ENCODE measurements around the gene HTR7.

Gene HTR7

DNA sequence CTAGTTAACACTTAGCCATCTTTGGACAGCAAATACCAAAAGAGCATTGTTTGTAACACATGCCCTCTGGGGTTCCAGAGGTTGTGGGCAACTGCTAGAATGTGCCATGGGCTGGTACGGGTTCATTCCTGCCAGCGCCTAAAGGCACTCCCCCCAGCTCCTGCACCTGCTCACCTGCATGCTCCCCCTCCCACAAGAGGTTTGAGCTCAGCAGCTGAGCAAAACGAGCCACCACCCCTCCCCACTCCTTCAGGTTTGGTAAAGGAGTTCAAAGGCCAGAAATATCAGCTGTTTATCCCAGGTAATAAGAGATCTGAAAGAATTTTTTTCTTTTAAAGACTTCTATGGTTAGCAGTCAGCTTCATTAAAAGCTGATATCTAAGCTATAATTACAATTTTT, 53.5 kb downstream of the HTR7 start:
- no peak for DNase-seq (ENCODE audit: low read depth)

DNA sequence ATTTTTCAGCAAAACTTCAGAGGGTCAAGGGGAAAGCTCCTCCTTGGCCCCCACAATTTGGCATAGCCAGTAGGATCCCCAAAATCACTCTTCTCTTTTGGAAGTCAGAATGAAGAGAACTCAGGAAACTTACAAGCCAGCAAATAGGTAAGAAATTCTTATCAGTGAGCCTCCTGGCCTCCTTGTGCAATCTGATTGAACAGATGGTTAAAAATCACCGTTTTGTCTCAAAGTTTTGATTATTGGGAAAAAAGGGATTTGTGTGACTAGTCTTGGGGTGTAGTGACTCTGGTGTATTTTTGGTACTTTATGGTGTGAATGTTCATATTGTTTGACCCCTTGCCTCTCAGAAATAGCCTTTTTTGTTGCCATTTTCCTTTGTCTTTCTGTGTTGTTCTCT, 56.2 kb downstream of the HTR7 start:
- no peak for DNase-seq (ENCODE audit: low read depth)

DNA sequence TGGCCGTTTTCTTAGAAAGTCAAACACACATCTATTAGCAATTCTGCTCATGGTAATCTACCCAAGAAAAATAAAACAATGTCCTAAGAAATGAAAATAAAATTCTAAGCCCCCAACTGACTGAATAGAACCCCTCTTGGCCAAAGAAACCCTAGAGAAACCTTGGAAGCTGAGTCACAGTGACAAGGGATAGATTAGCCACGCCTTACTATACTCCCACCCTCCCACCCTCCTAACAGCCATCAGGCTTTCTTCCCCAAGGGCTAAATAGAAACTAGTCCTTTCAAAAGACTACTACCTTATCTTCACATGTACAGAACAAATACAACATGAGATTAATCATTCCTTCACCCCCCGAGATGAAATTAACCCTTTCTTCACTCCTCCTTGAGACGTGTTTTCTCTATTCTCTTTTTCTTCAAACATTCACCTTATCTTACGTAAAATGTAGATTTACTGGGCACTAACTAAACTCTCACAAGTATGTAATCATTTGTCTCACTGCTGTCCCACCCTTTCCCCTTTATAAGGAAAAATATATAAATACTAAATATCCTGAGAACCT, 57.5 kb downstream of the HTR7 start:
- no peak for DNase-seq (ENCODE audit: low read depth)

DNA sequence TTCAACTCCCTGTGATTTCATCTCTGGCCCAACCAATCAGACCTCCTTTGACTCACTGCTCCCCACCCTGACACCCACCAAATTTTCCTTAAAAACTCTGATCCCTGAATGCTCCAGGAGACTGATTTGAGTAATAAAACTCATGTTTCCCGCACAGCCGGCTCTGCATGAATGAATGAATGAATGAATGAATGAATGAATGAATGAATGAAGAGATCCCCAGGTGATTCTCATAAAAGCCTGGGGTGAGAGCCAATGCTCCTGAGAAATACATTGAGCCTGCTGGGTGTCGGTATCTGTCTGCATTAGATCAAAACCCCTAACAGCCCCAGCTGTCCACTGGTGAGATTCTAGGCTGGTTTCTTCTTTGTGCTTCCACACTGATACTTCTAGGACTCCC, 58.7 kb downstream of the HTR7 start:
- no peak for DNase-seq (ENCODE audit: low read depth)

DNA sequence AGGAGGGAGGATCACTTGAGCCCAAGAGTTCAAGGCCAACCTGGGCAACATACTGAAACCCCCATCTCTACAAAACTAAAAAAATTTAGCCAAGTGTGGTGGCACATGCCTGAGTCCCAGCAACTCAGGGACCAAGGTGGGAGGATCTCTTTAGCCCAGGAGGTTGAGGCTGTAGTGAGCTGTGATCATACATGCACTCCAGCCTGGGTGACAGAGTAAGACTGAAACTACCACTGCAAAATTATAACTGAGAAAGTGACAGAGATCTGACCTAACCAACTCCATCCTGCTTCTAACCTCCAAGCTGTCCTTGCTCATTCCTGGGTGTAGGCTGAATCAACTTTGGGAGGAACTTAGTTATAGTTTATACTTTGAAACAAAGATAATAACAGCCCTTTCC, 59.4 kb downstream of the HTR7 start:
- no peak for DNase-seq (ENCODE audit: low read depth)

DNA sequence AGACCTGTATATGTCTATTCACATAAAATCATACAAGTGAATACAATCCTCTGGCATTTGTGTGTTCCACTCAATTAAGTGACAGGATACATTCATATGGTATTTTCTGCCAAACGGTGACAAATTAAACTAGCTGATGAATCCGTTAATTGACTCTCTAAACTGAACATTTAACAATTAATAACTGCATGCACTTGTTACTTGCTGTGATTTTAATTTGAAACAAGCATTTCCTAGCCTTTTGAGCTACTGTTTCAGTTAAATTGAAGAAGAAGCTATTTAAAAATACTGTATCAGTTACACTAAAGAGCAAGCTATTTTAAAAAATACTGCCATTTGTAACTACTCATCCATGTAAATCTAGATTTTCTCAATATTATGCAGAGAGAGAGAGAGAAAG, 67.4 kb downstream of the HTR7 start:
- DNase-seq (ENCODE audit: low read depth), result no peak

DNA sequence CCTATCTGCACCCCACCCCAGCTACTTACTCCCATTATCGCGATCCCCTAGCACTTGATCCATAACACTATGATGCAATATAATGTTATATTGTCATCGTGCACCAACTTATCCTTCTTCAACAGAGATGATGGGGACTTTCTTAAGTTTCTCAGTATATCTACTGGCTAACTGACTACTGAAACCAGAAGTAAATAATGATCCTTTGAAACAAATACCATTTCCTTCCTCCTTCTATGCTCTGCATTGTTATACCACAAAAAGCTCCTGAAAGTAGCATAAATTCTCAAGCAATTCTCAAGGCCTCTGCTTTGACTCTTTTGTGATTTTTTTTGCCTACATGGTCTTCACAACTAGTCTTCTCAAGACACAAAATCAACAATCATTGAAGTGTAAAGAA, 68.9 kb downstream of the HTR7 start:
- no peak for DNase-seq (ENCODE audit: low read depth)

DNA sequence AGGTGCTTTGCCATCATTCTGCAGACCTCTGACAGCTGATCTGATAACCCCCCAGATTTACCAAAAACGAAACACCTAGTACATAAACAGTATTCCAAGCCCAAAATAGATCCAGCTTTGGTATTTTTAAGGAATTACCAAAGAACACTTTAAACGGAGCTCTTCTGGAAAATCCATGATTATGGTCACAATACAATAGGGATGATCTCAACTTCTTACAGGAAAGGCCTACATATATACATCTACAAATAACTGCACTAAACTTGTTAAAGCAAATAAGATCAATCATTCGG, 69.7 kb downstream of the HTR7 start:
- no peak for DNase-seq (ENCODE audit: low read depth)

DNA sequence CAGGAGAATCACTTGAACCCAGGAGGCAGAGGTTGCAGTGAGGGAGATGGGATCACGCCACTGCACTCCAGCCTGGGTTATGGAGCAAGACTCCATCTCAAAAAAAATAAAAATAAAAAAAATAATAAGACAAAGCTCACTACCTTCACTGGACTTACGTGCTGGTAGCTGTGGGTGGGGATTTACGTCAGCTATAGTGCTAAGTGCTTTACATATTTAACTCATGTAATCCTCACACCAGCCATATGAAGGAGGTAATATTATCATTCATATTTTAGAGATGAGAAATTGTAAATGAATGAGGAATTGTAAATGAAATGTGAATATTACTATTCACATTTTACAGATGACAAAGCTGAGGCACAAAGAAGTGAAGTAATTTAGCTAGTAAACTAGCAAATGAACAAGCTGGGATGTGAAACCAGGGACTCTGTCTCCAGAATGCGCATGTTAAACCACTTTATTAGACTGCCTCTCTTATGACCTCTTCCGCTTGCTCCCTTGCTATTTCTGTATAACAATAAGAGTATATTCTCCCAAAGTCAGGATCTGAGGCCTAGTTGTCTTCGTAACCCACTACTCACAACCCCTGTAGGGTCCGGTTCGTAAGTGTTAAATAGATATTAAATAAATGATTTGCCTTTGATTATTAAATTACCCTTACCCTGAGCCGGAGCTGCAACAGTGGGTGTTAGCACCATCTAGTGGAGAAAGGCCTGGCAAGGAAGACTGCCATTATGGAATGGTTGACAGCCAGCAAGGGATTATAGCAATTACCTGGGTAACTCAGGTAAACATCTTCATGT, 70.2 kb downstream of the HTR7 start:
- no peak for DNase-seq (ENCODE audit: low read depth)

DNA sequence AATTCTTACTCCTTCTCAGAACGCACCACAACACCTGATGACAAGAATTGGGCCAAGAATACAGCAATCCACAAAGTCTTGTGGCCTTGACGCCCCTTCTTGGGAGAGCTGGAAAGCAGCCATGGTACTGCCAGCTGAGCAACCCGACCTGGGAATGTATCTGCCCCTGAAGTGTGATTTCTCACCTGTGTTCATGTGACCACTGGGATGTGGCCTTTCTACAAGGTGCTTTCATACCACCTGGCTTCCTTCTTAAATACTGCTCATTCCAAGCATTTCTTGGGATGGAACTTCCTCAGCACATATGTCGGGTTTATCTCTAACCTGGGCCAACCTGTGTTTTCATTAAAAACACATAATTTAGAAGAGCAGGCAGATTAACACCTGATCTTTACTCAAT, 72.1 kb downstream of the HTR7 start:
- no peak for DNase-seq (ENCODE audit: low read depth)

DNA sequence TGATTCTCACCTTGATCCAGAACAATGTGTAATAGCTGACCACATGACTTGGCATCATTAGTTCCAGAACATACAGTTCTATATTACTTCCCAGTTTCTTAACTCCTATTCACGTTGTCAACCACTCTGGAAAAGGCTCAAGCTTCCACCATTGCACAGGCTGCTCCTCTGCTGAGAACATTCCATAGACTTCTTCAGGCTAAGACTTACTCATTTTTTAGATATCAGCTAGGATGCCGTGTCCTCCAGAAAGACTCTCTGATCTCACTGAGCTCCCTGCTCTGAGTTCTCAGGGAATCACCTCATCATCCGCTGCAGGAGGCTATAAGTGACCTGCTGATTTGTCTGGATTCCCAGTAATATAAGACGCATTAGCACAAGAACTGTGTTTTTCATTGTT, 73.1 kb downstream of the HTR7 start:
- DNase-seq (ENCODE audit: low read depth), result no peak

DNA sequence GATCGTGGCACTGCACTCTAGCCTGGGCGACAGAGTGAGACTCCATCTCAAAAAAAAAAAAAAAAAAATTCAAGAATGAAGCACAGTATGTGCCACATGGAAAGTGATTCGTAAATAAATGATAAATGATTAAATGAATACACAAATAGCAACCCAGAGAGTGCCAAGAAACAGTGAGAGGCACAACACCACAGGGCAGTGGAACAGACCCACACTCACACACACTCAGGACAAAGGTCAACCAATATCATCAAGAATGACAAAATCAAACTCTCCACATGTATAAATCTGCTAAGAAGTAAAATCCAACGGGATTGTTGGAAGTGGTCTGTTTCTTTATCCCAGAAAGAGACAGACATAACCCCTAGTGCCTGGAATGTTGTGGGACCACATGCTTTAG, 77.4 kb downstream of the HTR7 start:
- no peak for DNase-seq (ENCODE audit: low read depth)

DNA sequence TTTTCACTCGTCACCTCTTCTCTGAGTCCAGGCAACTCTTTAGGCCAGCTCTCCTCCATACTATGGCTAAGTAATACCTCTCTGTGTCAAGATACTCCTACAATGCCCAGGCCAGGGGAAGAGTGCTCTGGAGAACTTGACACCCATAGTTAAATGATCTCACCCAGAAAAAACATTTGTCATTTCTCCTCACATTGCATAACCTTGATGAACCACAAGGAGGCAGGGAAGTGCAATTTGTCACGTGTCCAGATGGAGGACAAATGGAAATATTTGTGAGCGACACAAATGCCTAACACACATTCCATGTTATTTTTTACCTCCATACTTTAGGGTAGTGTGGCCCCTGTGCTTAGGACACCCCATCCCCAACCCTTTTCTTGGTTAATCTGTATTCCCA, 78.3 kb downstream of the HTR7 start:
- no peak for DNase-seq (ENCODE audit: low read depth)

DNA sequence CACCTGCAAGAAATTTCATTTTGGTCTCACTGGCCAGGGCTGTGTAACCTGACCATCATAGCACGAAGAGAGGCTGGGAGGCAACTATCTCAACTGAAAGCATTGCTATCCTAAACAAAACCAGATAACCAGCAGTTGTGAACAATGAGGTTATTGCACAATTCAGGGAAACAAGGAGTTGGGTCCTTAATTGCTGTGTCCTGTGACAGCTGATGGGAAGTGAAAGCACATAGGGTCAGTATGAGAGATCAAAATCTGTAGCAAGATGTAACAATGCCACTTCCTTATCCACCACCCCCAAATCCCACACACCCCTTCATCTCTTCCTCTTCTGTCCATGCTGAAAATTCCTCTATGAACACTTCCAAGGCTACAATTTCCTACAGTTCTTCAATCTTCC, 80.2 kb downstream of the HTR7 start:
- no peak for DNase-seq (ENCODE audit: low read depth)

DNA sequence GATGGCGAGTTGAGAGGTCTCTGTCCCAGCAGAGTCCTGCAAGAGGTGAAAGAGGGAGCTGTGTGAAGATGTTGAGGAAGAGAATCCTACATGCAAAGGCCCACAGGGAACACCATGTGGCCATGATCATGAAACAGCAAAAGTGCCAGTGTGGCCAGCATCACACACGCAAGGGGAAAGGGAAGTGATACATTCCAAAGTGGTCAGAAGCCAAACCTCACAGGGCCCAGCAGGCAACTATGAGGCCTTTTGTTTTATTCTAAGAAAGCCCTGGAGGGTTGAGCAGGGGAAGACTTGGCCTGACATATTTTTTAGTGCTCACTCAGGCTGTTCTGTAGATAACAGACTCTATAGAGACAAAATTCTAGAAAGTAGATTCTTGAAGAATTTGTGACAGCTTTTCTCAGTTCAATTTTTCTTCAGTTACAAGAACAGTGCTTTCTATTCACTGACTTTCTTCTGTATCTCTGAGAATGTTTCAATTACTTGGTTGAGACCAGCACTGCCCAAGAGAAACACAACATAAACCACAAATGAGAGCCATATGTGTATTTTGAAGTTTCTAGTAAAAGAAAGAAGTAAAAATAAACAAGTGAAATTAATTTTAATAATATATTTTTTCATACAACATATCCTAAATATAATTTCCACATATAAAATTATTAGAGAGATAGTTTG, 82.3 kb downstream of the HTR7 start:
- no peak for DNase-seq (ENCODE audit: low read depth)

DNA sequence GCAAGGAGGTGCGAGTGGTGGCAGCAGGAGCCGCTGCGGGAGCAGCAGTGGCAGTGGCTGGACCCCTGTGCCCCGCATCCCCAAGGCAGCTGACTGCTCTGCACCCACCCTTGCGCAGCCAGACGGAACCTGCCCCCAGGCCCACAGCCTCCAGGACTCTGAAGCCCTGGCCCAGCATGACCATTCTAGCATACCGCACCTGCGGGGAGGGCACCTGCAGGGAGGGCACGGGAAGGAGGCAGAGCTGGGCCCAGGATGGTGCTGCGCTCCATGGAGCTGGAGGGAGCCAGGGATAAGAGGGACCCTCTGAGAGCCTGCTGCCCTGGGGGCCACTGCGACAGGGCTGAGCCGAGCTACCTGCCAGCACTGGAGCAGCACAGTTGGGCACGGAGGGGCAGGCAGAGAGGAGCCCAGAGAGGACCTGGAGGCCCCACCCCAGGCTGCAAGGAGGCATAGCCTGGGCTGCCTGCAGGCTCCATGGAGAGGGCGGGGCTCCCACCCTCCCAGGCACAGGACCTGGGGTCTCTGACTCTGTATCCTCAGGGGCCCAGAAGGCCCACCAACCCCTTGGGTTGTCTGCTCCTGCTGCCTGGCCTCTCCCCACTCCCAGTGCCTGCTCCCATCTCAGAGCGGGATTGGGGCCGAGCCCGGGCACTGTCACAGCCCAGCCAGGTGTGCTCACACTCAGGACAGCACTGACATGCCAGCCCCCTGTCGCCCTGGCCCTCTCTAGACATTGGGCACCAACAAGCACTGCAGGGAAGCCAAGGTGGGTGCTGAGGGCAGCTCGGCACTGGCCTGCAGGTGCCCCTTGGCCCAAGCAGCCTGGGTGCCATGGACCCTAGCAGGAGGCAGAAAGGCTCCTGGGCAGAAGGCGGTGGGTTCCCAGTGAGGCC, 87.6 kb downstream of the HTR7 start:
- no peak for DNase-seq (ENCODE audit: low read depth)

DNA sequence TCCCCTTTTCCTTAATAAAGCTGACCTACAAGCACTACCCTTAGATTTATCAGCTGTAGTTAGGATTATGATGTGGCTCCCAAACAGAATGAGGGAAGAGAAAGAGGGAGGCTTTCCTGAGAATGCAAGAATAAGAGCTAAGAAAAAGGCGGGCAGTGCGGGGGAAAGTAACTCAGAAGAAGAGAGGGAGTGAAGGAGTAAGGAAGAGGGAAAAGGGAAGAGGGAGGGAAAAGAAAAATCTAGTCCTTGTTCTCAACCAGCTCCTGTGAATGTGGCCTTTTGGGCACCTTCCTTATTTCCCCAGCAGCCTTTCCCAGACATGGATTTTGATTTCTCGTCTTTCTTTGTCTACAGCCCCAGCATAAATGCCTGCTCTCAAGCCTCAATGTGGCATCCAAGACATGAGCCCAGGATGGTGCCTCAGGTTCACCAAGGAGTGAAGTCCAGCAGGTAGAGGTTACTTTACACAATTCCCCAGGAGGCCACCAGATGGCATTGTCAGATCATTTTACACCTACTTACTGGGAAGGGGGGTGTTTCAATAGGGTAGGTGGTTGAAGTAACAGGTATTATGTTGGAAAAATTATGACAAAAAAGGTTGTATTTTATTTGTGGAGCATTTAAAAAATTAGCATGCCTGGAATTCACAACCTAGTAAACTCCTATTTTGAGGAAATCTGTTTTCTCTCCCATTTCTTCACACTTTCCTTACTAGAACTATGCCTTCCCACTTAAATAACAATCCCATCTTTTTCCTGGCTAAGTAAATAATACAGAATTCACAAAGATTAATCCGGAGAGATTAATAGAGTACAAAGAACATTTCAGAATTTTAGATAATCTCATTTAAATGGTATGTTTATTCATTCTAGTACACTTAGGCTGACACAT, 106.5 kb downstream of the HTR7 start:
- no peak for DNase-seq (ENCODE audit: low read depth)

DNA sequence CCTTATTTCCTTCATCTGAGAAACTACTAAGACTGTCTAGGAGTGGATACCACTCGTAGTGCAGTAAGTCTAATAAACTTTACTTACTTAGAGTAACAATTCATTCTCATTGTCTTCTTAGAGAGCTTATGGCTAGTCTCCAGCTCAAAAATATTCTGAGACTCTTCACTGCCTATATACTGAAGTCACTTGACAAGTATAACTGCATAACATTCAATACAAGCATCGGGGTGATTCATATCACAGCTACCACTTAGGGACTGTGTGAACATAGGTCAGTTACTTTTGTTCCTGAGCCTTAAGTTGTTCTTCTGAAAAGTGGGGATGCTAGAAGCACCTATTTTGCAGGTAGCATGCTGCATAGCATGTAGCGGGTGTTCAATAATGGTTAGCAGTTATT, 111.0 kb downstream of the HTR7 start:
- no peak for DNase-seq (ENCODE audit: low read depth)

DNA sequence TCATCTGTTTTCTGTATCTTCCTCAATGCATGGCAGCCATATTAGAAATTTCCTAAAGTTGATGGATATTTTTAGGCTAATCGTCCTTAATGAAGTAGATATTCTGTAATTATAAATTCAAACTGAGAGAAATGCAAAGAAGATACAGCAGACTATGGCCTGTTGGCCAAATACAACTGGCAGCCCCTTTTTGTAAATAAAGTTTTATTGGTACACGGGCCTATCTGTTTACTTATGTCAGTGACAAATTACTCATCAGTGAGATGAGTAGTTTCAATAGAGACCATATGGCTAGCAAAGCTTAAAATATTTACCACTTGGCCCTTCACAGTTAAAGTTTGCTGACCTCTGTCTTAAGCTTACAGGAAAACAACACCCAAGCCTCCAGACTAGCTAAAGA, 112.3 kb downstream of the HTR7 start:
- no peak for DNase-seq (ENCODE audit: low read depth)

DNA sequence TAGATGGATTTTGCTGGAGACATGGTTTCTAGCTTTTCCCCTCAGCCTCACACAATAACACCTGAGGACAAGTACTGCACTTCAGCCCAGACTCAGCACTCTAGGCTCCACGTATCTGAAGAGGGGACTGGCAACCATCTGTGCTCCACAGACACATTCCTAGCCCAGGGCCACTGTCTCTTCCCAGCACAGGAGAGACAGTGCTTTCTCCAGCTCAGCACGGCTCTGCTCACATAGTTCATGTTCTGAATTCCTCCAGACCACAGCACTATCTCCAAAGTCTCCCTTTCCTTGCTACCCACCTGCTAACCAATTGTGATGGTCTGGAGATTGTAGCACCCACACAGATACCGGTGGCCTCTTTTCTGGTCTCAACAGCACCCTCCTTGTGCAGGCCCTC, 114.5 kb downstream of the HTR7 start:
- DNase-seq (ENCODE audit: low read depth), result no peak

DNA sequence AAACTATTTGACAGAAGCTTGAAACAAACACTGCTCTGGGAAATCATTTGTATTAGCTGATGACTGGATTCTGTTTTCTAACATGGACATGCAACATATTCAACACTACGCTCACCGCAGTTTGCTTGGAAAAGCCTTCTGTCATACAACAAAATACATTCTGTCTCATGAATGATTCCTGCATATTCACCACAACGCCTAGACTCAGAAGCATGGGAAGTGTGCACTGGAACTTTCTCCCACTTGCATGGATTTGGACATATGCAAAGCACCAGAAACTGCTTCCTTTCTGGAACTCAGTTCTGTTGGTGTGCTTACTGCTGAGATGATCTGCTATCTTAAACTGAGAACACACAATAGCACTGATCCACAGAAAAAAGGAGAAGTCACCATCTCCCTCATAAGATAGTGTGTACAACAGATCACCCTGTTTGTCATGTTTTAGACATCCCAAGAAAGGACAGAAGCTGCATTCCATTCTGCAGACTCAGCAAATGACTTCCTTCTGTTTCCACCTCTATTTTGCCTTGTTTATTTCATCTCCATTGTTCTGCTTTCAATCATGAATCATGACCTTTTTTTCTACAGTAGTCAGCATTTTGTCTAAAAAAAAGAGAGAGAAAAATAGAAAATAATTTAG, 115.8 kb downstream of the HTR7 start:
- DNase-seq (ENCODE audit: low read depth), result no peak

All from T-helper 22 cell (primary cell).